Esophagus muscularis mucosa (tissue), 3 donors: ENCODE data around the gene NUBPL.

Experiments used
- CTCF ChIP-seq, 3 experiments: fragments of 200-600 bp in 2 of 3; fragments of 450-650 bp in 1 of 3; sonication (generic) in 2 of 3; IDR thresholded peaks; one replicate each; pipeline ENCODE4 v1.5.1; 2017 to 2019; ENCODE audit warnings: antibody characterized with exemption in 3 of 3, mild to moderate bottlenecking in 2 of 3, moderate library complexity in 1 of 3
- POLR2A ChIP-seq: fragments of 450-650 bp; IDR thresholded peaks from one replicate; pipeline ENCODE4 v1.6.1; 2017; ENCODE audit warnings: antibody characterized with exemption, moderate library complexity, mild to moderate bottlenecking, low read depth
- POLR2AphosphoS5 ChIP-seq, 2 donors: sonication (generic); formaldehyde crosslinking; IDR thresholded peaks; one replicate each; pipeline ENCODE4 v1.6.1; 2017; ENCODE audit warnings: antibody characterized with exemption in 2 of 2

DNA sequence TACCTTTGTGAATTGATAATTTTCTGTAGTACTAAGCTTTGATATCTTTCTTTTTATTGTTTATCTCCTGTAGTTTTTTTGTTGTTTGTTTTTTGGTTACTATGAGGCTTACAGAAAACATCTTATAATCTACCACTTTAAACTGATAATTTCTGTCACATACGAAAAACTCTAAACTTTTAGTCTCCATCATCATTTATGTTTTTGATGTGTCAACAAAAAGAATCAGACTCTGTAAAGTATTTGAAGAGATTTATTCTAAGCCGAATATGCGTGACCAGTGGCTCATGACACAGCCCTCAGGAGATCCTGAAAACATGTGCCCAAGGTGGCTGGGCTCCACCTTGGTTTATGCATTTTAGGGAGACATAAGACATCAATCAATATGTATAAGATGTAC lies 348.8 kb downstream of the NUBPL start:
- no peak for TF ChIP-seq POLR2AphosphoS5 (IDR thresholded peaks at IDR 0.05)
- no peak for TF ChIP-seq CTCF (IDR thresholded peaks at IDR 0.05)
- no peak for TF ChIP-seq POLR2A
